Effector memory CD4-positive, alpha-beta T cell (primary cell): ENCODE results near the gene CACNA1C.
"Not testable (repeated sequence)": the region's sequence is repeated elsewhere in the genome, so short reads cannot be mapped to it uniquely, and the experiment has no call there.

Experiments used
- DNase-seq, 3 donors: peaks; one replicate each; pipeline ENCODE4 v3.0.0-alpha.2; 2020
- H3K27ac ChIP-seq: 2 replicates; pipeline ENCODE4 v1.7.0; 2013; ENCODE audit warnings: mild to moderate bottlenecking, low read length, moderate library complexity; ENCODE audit not compliant: insufficient read depth, poor library complexity, severe bottlenecking
- H3K27me3 ChIP-seq: replicated peaks from 2 replicates; pipeline ENCODE4 v1.7.0; 2013; ENCODE audit warnings: mild to moderate bottlenecking, low read length; ENCODE audit not compliant: insufficient read depth, control insufficient read depth, poor library complexity, severe bottlenecking
- H3K36me3 ChIP-seq: 2 replicates; pipeline ENCODE4 v1.7.0; 2013; ENCODE audit warnings: mild to moderate bottlenecking, low read length, moderate library complexity; ENCODE audit not compliant: control insufficient read depth, insufficient read depth
- H3K4me1 ChIP-seq: 2 replicates; pipeline ENCODE4 v1.7.0; 2013; ENCODE audit warnings: low read length, mild to moderate bottlenecking; ENCODE audit not compliant: control insufficient read depth, insufficient read depth, poor library complexity, severe bottlenecking
- H3K4me3 ChIP-seq: 2 replicates; pipeline ENCODE4 v1.7.0; 2013; ENCODE audit warnings: low read length, low read depth, mild to moderate bottlenecking; ENCODE audit not compliant: insufficient read depth, poor library complexity, severe bottlenecking
- H3K9me3 ChIP-seq: 2 replicates; pipeline ENCODE4 v1.7.0; 2013; ENCODE audit warnings: mild to moderate bottlenecking, low read length, moderate library complexity; ENCODE audit not compliant: control insufficient read depth

Gene CACNA1C

DNA sequence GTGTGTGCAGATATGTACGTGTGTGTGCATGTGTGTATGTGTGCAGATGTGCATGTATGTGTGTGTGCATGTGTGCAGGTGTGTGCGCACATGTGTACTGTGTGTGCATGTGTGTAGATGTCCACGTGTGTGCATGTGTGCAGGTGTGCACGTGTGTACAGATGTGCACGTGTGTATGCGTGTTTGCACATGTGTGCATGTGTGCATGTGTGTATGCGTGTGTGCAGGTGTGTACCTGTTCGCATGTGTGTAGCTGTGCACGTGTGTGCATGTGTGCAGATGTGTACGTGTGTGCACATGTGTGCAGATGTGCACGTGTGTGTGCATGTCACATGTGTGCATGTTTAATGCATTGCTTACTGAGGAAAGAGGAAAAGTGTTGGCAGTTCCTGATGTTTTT, 686.3 kb downstream of the CACNA1C start:
- no peak overlapping the region for H3K4me3 ChIP-seq
- no peaks in the 10 kb centered on the region for H3K27me3 ChIP-seq
- no peak for DNase-seq
- no peaks in the 10 kb centered on the region for H3K9me3 ChIP-seq
- no peak overlapping the region for H3K27ac ChIP-seq
- H3K4me1 ChIP-seq = no peaks in the 10 kb centered on the region
- H3K36me3 ChIP-seq = no peaks in the 10 kb centered on the region

DNA sequence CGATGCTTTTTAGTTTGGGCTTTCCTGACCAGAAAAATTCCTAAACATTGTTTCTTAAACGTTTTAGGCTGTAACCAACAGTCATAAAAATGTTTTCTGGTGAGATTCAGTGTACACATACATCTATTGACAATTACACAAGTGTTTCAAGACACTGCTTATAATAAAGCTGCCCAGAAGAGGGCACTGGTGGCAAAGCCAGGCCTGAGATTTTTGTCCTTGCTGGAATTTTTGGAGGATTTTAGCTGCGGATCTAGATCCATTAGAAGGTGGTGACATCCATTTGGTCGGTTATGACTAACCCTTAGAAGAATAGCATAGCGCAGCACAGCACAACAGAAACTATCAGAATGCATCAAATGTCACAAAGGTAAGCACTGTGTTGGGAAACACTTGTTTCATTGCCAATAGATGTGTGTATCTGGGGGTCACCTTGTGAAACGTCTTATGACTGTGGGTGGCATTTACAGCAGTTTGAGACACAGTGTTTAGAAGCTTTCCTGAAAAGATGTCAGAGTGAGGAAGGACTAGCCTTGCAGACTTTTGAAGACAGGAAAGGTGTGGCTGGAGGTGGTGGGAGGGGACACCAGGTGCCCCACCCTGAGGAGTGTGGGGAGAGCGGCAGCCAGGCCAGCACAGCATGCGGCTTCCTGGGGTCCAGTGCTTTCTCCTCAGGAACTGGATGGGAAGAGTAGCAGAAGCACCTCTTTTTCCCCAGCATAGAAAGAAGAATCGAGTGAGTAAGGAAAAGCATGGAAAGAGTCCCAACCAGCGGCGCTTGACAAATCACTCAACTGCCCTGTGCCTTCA, 687.2 kb downstream of the CACNA1C start:
- Histone ChIP-seq H3K4me1 (no peaks in the 10 kb centered on the region), H3K27ac (no peak overlapping the region), H3K4me3 (no peak overlapping the region), H3K36me3 (no peaks in the 10 kb centered on the region), H3K27me3 (no peaks in the 10 kb centered on the region), H3K9me3 (no peaks in the 10 kb centered on the region)
- no peak for DNase-seq

DNA sequence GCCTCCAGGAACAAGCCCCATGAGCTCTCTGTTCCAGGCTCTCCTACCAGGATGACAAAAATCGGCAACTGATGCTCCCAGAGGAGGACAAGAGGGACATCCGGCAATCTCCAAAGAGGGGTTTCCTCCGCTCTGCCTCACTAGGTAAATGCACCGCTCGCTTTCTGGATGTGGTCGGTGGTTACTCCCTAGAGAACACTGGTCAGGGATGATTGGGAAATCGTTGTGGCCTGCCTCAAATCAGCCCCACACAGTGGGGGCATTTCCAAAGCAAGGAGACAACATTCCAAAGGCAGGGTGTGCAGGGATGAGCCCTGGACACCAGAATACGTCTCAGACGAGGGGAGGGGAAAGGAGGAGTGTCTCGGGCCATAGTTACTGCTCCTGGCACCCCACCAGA, 689.2 kb downstream of the CACNA1C start:
- H3K4me3 ChIP-seq, H3K27ac ChIP-seq, H3K36me3 ChIP-seq, DNase-seq, H3K27me3 ChIP-seq, H3K9me3 ChIP-seq, H3K4me1 ChIP-seq: not testable (repeated sequence)

DNA sequence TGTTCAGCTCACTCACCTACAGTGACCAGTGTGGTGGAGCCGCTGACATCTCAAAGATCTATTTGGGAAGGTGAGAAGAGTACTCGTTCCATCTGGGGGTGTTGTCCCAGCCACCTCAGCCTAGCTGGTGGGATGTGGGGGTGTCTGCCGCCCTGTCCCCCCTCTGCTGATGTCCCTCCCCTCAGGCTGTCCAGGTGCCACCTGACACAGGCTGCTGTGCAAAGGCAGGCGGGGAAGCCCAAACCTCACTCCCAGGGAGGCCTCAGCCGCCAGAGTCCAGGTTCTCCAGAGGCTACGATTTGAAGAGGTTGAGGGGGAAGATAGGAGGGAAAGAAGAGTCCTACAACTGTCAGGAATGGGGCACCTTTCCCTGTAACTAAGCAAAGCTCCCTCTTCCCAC, 690.7 kb downstream of the CACNA1C start:
- H3K4me1 ChIP-seq = no peaks in the 10 kb centered on the region
- DNase-seq = no peak
- no peak overlapping the region for H3K4me3 ChIP-seq
- no peaks in the 10 kb centered on the region for H3K27me3 ChIP-seq
- H3K9me3 ChIP-seq = no peaks in the 10 kb centered on the region
- no peak overlapping the region for H3K27ac ChIP-seq
- H3K36me3 ChIP-seq = no peaks in the 10 kb centered on the region

DNA sequence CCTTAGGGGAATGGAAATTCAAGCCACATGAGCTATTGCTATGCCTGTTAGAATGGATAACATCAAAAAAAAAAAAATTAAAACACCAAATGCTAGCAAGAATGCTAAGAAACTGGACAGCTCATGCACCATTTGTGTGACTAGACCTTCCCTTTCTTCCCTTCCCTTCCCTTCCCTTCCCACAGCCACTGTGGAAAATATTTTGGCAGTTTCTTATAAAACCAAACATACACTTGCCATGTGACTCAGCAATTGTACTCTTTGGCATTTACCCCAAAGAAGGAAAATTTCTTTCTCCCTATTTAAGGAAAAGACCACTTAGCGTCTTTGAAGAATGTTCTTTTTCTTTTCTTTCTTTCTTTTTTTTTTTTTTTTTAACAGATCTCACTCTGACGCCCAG, 692.9 kb downstream of the CACNA1C start:
- no peaks in the 10 kb centered on the region for H3K9me3 ChIP-seq
- H3K4me3 ChIP-seq = no peak overlapping the region
- H3K36me3 ChIP-seq = no peaks in the 10 kb centered on the region
- H3K27me3 ChIP-seq = no peaks in the 10 kb centered on the region
- no peak overlapping the region for H3K27ac ChIP-seq
- no peak for DNase-seq
- no peaks in the 10 kb centered on the region for H3K4me1 ChIP-seq
